Astrocyte of the cerebellum (primary cell): ENCODE results near the gene ANP32B.
"Not testable (repeated sequence)": the region's sequence is repeated elsewhere in the genome, so short reads cannot be mapped to it uniquely, and the experiment has no call there.

ENCODE experiments used
- DNase-seq: peaks from one replicate; pipeline ENCODE4 v3.0.0-alpha.2; 2011; ENCODE audit warnings: low read depth
- H3K4me3 ChIP-seq: 2 replicates; pipeline ENCODE4 v1.5.1; 2011; ENCODE audit warnings: mild to moderate bottlenecking, low read depth, low read length, moderate library complexity
- in situ Hi-C: cut with HindIII; loops from 2 replicates; pipeline ENCODE4 v1.10.0; 2017; ENCODE audit warnings: low sequenced_read_pairs
- TF ChIP-seq, protein P1 (sequence below): IDR thresholded peaks from 2 replicates; pipeline ENCODE4 v1.5.1; 2012; ENCODE audit warnings: low read length, low read depth, moderate library complexity, mild to moderate bottlenecking; ENCODE audit errors: missing control alignments

The ANP32B gene

DNA sequence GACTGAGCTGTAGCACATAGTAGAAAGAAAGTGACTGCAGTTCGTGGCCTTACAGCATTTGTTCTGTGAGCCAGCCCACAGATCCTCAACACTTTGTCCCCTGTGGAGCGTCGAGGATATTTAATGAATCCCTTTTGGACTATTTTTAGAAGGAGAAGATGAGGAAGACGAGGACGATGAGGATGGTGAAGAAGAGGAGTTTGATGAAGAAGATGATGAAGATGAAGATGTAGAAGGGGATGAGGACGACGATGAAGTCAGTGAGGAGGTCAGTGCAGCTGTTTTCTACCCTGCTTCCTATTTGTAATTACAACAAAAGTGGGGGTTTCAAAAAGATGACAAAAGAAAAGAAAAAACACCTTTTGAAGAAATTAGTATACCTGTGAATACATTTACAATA is 28.0 kb downstream of the ANP32B start:
- H3K4me3 ChIP-seq = no peak overlapping the region
- in situ Hi-C loops = loop anchor here (5.0 kb wide), 1 partner anchor 49 kb away; no protein-coding TSS in a partner anchor
- TF ChIP-seq, protein P1, sequence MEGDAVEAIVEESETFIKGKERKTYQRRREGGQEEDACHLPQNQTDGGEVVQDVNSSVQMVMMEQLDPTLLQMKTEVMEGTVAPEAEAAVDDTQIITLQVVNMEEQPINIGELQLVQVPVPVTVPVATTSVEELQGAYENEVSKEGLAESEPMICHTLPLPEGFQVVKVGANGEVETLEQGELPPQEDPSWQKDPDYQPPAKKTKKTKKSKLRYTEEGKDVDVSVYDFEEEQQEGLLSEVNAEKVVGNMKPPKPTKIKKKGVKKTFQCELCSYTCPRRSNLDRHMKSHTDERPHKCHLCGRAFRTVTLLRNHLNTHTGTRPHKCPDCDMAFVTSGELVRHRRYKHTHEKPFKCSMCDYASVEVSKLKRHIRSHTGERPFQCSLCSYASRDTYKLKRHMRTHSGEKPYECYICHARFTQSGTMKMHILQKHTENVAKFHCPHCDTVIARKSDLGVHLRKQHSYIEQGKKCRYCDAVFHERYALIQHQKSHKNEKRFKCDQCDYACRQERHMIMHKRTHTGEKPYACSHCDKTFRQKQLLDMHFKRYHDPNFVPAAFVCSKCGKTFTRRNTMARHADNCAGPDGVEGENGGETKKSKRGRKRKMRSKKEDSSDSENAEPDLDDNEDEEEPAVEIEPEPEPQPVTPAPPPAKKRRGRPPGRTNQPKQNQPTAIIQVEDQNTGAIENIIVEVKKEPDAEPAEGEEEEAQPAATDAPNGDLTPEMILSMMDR = no peak
- no peak for DNase-seq

- in situ Hi-C loops = no loop called here
- TF ChIP-seq, protein P1 = no peak
- DNase-seq = no peak
- H3K4me3 ChIP-seq = no peak overlapping the region
These were observed 33.1 kb downstream of the ANP32B start for GRCh38 chr9:98016137-98016680.

GRCh38 chr9:98017306-98017705 is 34.2 kb downstream of the ANP32B start:
- no peak overlapping the region for H3K4me3 ChIP-seq
- in situ Hi-C loops = no loop called here
- DNase-seq = no peak
- TF ChIP-seq, protein P1 = no peak

GRCh38 chr9:98018347-98018746 is 35.2 kb downstream of the ANP32B start:
- H3K4me3 ChIP-seq = no peak overlapping the region
- TF ChIP-seq, protein P1 = no peak
- in situ Hi-C loops = no loop called here
- no peak for DNase-seq

DNA sequence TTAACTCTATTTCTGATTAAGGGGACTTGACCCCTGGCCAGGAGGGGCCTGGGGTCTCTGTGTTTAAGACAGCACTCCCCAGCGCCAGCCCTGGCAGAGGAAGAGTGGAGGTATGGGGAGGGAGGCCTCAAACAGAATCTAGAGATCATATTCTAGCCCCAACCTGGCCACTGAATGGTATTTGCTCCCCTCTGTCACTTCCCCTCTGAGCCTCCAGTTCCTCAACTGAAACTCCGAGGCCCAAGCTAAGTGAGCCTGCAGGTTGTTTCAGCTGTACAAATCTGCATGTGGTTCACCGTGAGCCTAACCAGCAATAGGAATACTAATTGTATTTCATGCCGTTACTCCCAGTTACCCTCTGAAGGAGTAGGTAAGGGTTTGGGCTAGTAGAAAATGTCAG is 36.0 kb downstream of the ANP32B start:
- TF ChIP-seq, protein P1 = no peak
- DNase-seq = no peak
- in situ Hi-C loops = no loop called here
- no peak overlapping the region for H3K4me3 ChIP-seq

GRCh38 chr9:98019869-98020268 is 36.7 kb downstream of the ANP32B start:
- in situ Hi-C loops, DNase-seq, H3K4me3 ChIP-seq: not testable (repeated sequence)

DNA sequence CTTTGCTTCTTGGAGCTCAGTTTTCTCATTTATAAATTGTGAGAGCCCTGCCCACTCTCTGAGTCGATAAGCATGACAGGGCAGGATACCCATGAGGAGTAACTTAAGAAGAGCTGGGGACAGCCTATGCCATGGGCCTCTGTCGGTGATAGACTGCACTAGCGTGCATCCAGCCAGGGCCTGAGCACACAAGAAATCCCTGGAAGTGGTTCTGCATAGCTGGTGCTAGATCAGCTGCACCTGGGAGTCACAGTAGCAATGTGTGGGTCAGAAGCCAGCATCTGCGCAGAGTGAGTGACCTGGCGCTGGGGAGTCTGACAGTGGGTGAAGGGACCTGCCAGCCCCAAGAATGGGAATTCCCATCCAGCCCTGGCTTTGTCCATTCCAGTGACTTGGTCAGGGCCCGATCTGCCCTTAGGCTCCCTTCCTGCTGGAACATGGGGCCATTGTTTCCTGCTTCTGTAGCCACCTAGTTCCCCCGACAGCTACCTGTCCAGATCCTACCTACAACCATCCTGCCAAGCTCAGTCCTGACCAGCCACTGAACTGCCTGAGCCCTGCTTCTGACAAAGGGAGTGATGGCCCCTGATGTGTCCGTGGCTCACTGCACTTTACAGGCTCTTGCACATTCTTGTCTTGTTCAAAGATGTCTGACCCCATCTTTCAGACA is 37.5 kb downstream of the ANP32B start:
- no peak for DNase-seq
- TF ChIP-seq, protein P1 = no peak
- no peak overlapping the region for H3K4me3 ChIP-seq
- in situ Hi-C loops = no loop called here
